H1 (cell line): ENCODE results near the gene DPP10. TPM values are rescaled to one million over a fixed set of nuclear protein-coding genes. Genes with fewer than 3 reads are reported as not detected.
A peak's percentile ranks its signal among the peaks of the same experiment; 100 is the strongest.

Experiments
- CTCF ChIA-PET: fragments of 300-600 bp; sonication (Branson Sonifier 250); formaldehyde crosslinking; loops from one replicate; lab custom pipeline; 2021; ENCODE audit not compliant: partially characterized antibody; lab: Charles Lee
- POLR2A ChIA-PET: fragments of 300-600 bp; sonication (Branson Sonifier 250); formaldehyde crosslinking; loops from one replicate; lab custom pipeline; 2021; ENCODE audit warnings: inconsistent platforms; ENCODE audit not compliant: partially characterized antibody; lab: Charles Lee
- DNase-seq, 2 experiments: peaks; one replicate each; pipeline versions ENCODE4 v3.0.0 to v3.0.0-alpha.2; 2010 to 2022; ENCODE audit warnings: low spot score in 2 of 2, low read depth in 1 of 2, mixed read lengths in 1 of 2
- FAIRE-seq: peaks from 2 replicates; lab custom pipeline; 2011; peaks lifted over from hg19 to GRCh38; lab: Jason Lieb, UNC
- H2AFZ ChIP-seq: 2 replicates; pipeline ENCODE4 v1.8.1; 2012; ENCODE audit warnings: low read length, inconsistent platforms
- H2AK5ac ChIP-seq: 2 replicates; pipeline ENCODE4 v1.6.1; 2013; ENCODE audit warnings: low read depth, low read length
- H2BK120ac ChIP-seq: replicated peaks from 2 replicates; pipeline ENCODE3; 2013; ENCODE audit warnings: low read depth, low read length, inconsistent platforms
- H2BK12ac ChIP-seq: 2 replicates; pipeline ENCODE4 v1.6.1; 2013; ENCODE audit warnings: low read depth, low read length
- H2BK15ac ChIP-seq: 2 replicates; pipeline ENCODE4 v1.6.1; 2013; ENCODE audit warnings: low read length
- H2BK20ac ChIP-seq: 2 replicates; pipeline ENCODE4 v1.6.1; 2013; ENCODE audit warnings: low read length
- H2BK5ac ChIP-seq: 2 replicates; pipeline ENCODE4 v1.6.1; 2013; ENCODE audit warnings: low read depth, low read length
- H3K14ac ChIP-seq: 2 replicates; pipeline ENCODE4 v1.6.1; 2013; ENCODE audit warnings: inconsistent platforms; ENCODE audit not compliant: insufficient read length
- H3K18ac ChIP-seq: 2 replicates; pipeline ENCODE4 v1.6.1; 2013; ENCODE audit warnings: low read length; ENCODE audit errors: extremely low read depth
- H3K23ac ChIP-seq: 2 replicates; pipeline ENCODE4 v1.6.1; 2013; ENCODE audit warnings: inconsistent platforms; ENCODE audit not compliant: insufficient read length
- H3K23me2 ChIP-seq: 2 replicates; pipeline ENCODE4 v1.6.1; 2013; ENCODE audit warnings: low read depth, low read length
- H3K27ac ChIP-seq: 2 replicates; pipeline ENCODE4 v1.6.1; 2011; ENCODE audit warnings: low read depth, low read length, inconsistent platforms
- H3K27me3 ChIP-seq, 4 experiments: replicated peaks in 1 of 4; 1 replicate in 1 of 4; 2 replicates in 3 of 4; pipeline versions ENCODE4 v1.6.1 to v1.8.1; 2011 to 2013; ENCODE audit warnings: low read length in 3 of 4, mild to moderate bottlenecking in 3 of 4, inconsistent platforms in 2 of 4, mixed read lengths in 2 of 4, moderate library complexity in 1 of 4; ENCODE audit not compliant: control insufficient read depth in 3 of 4, insufficient read depth in 3 of 4; ENCODE audit errors: extremely low read depth in 1 of 4
- H3K36me3 ChIP-seq, 4 experiments: 2 replicates each; pipeline versions ENCODE4 v1.6.1 to v1.8.1; 2011 to 2013; ENCODE audit warnings: mild to moderate bottlenecking in 4 of 4, low read length in 3 of 4, moderate library complexity in 2 of 4, control low read depth in 1 of 4, inconsistent platforms in 1 of 4; ENCODE audit not compliant: insufficient read depth in 4 of 4, control insufficient read depth in 2 of 4
- H3K4ac ChIP-seq: replicated peaks from 2 replicates; pipeline ENCODE3; 2013; ENCODE audit warnings: low read length, low read depth, mixed read lengths, inconsistent platforms; ENCODE audit not compliant: insufficient read length
- H3K4me1 ChIP-seq, 4 experiments: replicated peaks in 1 of 4; 1 replicate in 1 of 4; 2 replicates in 3 of 4; pipeline versions ENCODE4 v1.6.1 to v1.8.1; 2011 to 2013; ENCODE audit warnings: low read length in 3 of 4, inconsistent platforms in 2 of 4, mixed read lengths in 1 of 4; ENCODE audit not compliant: insufficient read depth in 4 of 4, control insufficient read depth in 3 of 4
- H3K4me2 ChIP-seq, 2 experiments: 2 replicates each; pipeline versions ENCODE4 v1.6.1 to v1.8.1; 2011 to 2013; ENCODE audit warnings: low read depth in 2 of 2, low read length in 2 of 2, control low read depth in 1 of 2, inconsistent platforms in 1 of 2, mild to moderate bottlenecking in 1 of 2; ENCODE audit not compliant: insufficient read depth in 1 of 2
- H3K4me3 ChIP-seq, 4 experiments: fragments of 200-600, 300-600 bp in 1 of 4; sonication (generic), shearing (Covaris generic), sonication (Bioruptor Twin) in 1 of 4; 2 replicates each; pipeline versions ENCODE4 v1.5.1 to v1.8.1; 2011 to 2016; ENCODE audit warnings: low read length in 4 of 4, low read depth in 3 of 4, control low read depth in 2 of 4, inconsistent platforms in 2 of 4, mild to moderate bottlenecking in 2 of 4, mixed read lengths in 1 of 4, moderate library complexity in 1 of 4; ENCODE audit not compliant: insufficient read depth in 2 of 4; ENCODE audit errors: extremely low read depth in 1 of 4
- H3K56ac ChIP-seq: replicated peaks from 2 replicates; pipeline ENCODE3; 2013; ENCODE audit warnings: low read depth, mild to moderate bottlenecking, mixed read lengths, low read length, inconsistent platforms; ENCODE audit not compliant: insufficient read length
- H3K79me1 ChIP-seq: 2 replicates; pipeline ENCODE4 v1.6.1; 2013; ENCODE audit warnings: low read depth, low read length, control low read depth
- H3K79me2 ChIP-seq, 2 experiments: 2 replicates each; pipeline versions ENCODE4 v1.6.1 to v1.8.1; 2012 to 2013; ENCODE audit warnings: low read length in 2 of 2, mild to moderate bottlenecking in 2 of 2, inconsistent platforms in 1 of 2; ENCODE audit not compliant: insufficient read depth in 2 of 2, control insufficient read depth in 1 of 2
- H3K9ac ChIP-seq, 4 experiments: replicated peaks in 1 of 4; 1 replicate in 1 of 4; 2 replicates in 3 of 4; pipeline versions ENCODE4 v1.6.1 to v1.8.1; 2011 to 2013; ENCODE audit warnings: low read depth in 3 of 4, low read length in 3 of 4, control low read depth in 2 of 4, mild to moderate bottlenecking in 2 of 4, moderate library complexity in 2 of 4, inconsistent platforms in 1 of 4; ENCODE audit errors: extremely low read depth in 1 of 4
- H3K9me3 ChIP-seq, 2 experiments: 2 replicates each; pipeline versions ENCODE4 v1.6.1 to v1.8.1; 2012 to 2013; ENCODE audit warnings: mild to moderate bottlenecking in 2 of 2, moderate library complexity in 2 of 2, control low read depth in 1 of 2, inconsistent platforms in 1 of 2, low read depth in 1 of 2, low read length in 1 of 2, mixed read lengths in 1 of 2; ENCODE audit not compliant: insufficient read depth in 2 of 2
- H4K20me1 ChIP-seq, 2 experiments: replicated peaks in 1 of 2; 2 replicates each; pipeline versions ENCODE3 to v1.8.1; 2011 to 2013; ENCODE audit warnings: inconsistent platforms in 2 of 2, low read length in 2 of 2, mild to moderate bottlenecking in 1 of 2; ENCODE audit not compliant: insufficient read depth in 2 of 2, control insufficient read depth in 1 of 2
- H4K5ac ChIP-seq: 2 replicates; pipeline ENCODE4 v1.6.1; 2013; ENCODE audit warnings: low read length, low read depth, mixed read lengths, inconsistent platforms; ENCODE audit not compliant: insufficient read length
- H4K8ac ChIP-seq: 2 replicates; pipeline ENCODE4 v1.8.0; 2013; ENCODE audit warnings: mild to moderate bottlenecking, moderate library complexity, low read length, inconsistent platforms; ENCODE audit not compliant: insufficient read depth; ENCODE audit errors: extremely low read depth
- H4K91ac ChIP-seq: replicated peaks from 2 replicates; pipeline ENCODE3; 2013; ENCODE audit warnings: low read length, mixed read lengths, inconsistent platforms; ENCODE audit not compliant: insufficient read length
- MAFK ChIP-seq: IDR thresholded peaks from 2 replicates; pipeline ENCODE4 v1.6.1; 2012; ENCODE audit warnings: low read depth, mild to moderate bottlenecking, improper control_type of control experiment, low read length
- TAF1 ChIP-seq: IDR thresholded peaks from 2 replicates; pipeline ENCODE4 v1.6.1; 2011; ENCODE audit warnings: mild to moderate bottlenecking, low read depth, low read length
- polyA plus RNA-seq, 7 experiments: library from polyadenylated mRNA; depleted of rRNA in 3 of 7; stranded (reverse) in 5 of 7; unstranded in 2 of 7; fragments of >200 nt in 5 of 7; fragments of 200-250 nt in 2 of 7; gene quantifications; 1 replicate in 5 of 7; 2 replicates in 1 of 7; 4 replicates in 1 of 7; pipeline versions ENCODE4 v1.2.1 to v1.2.3, GENCODE V29; 2011 to 2013; ENCODE audit warnings: missing spikeins in 2 of 7, mixed read lengths in 2 of 7
- total RNA-seq: library from RNA; stranded (reverse); fragmentation: NEBNext Ultra II Directional; extraction: Animal tissue kit (Norgen Biotek cat#: 25700); gene quantifications from 2 replicates; pipeline ENCODE4 v1.2.1, GENCODE V29; 2021

DPP10 gene
- total and polyA plus RNA-seq, 2 of the 8 experiments (the other 6 are each of a cell fraction or from before 2014, with no cell fraction given) = 3.3 to 7.2 TPM

DNA sequence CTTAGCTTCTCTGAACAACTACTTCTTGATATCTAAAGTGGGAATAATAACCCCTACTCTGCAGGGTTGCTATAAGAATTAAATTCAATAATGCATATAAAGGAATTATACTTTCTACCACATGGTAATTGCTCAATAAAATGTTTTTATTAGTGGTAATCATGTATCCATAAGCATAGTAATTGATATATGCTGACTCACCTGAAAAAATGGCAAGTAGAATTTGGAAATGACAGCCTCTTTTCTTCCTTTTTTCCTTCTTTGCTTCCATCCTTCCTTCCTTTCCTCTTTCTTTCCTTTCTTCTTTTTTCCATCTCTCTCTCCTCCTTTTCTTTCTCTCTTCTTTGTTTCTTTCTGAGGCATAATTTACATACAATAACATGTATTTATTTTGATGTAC is 65.3 kb downstream of the DPP10 start:
- Histone ChIP-seq H4K20me1 (no peaks in the 10 kb centered on the region), H2BK20ac (no peak overlapping the region), H2BK120ac (no peak overlapping the region)

More for the DNA sequence above, 65.3 kb downstream of the DPP10 start:
- H2AK5ac ChIP-seq = no peak overlapping the region
- no peak overlapping the region for H3K27ac ChIP-seq
- H3K9me3 ChIP-seq = no peaks in the 10 kb centered on the region
- H3K18ac ChIP-seq = no peak overlapping the region
- no peak overlapping the region for H4K91ac ChIP-seq
- no peak for FAIRE-seq
- DNase-seq = no peak
- H3K4me2 ChIP-seq = no peak overlapping the region
- H2BK12ac ChIP-seq = no peak overlapping the region
- H2AFZ ChIP-seq = no peak overlapping the region
- H4K5ac ChIP-seq = no peak overlapping the region
- CTCF ChIA-PET = interaction anchor here (1.1 kb wide), 1 partner anchor 17 kb away, joined by 3 read pairs; no protein-coding TSS in a partner anchor
- H3K9ac ChIP-seq = no peak overlapping the region
- H2BK5ac ChIP-seq = no peak overlapping the region
- H3K4me3 ChIP-seq = no peak overlapping the region
- no peak overlapping the region for H3K56ac ChIP-seq
- H3K23me2 ChIP-seq = no peaks in the 10 kb centered on the region
- H2BK15ac ChIP-seq = no peak overlapping the region
- no peaks in the 10 kb centered on the region for H3K79me1 ChIP-seq
- H3K27me3 ChIP-seq = no peaks in the 10 kb centered on the region
- POLR2A ChIA-PET = no interaction called here
- H4K8ac ChIP-seq = no peak overlapping the region
- no peaks in the 10 kb centered on the region for H3K79me2 ChIP-seq
- no peaks in the 10 kb centered on the region for H3K4me1 ChIP-seq
- no peaks in the 10 kb centered on the region for H3K36me3 ChIP-seq
- TF ChIP-seq TAF1 (no peak), MAFK (peak; percentile 15; the same call in 1 of the 2 replicates)
- no peak overlapping the region for H3K14ac ChIP-seq
- no peak overlapping the region for H3K4ac ChIP-seq
- no peak overlapping the region for H3K23ac ChIP-seq
